Cardiac fibroblast (primary cell): Measurements from ENCODE around the gene RXYLT1.

Experiments used
- DNase-seq, 2 donors: peaks; one replicate each; pipeline versions ENCODE4 v3.0.0 to v3.0.0-alpha.2; 2010; ENCODE audit warnings: low read depth in 2 of 2
- H3K4me3 ChIP-seq, 2 donors: replicated peaks in 1 of 2; 1 replicate in 1 of 2; 2 replicates in 1 of 2; pipeline ENCODE4 v1.5.1; 2011; ENCODE audit warnings: low read depth in 2 of 2, low read length in 2 of 2, mild to moderate bottlenecking in 2 of 2, moderate library complexity in 1 of 2
- CTCF ChIP-seq: IDR thresholded peaks from one replicate; pipeline ENCODE4 v1.5.1; 2011; ENCODE audit warnings: low read depth, mild to moderate bottlenecking, low read length, inconsistent platforms

Gene RXYLT1

GRCh38 chr12:63787306-63787705 is 7.6 kb downstream of the RXYLT1 start:
- no peak for TF ChIP-seq CTCF
- DNase-seq, result peak in 1 of 2 donors; percentile 50
- H3K4me3 ChIP-seq, result no peak overlapping the region

- no peak for DNase-seq
- H3K4me3 ChIP-seq, result no peak overlapping the region
- TF ChIP-seq CTCF, result no peak
Observed at GRCh38 chr12:63790608-63790945, 10.9 kb downstream of the RXYLT1 start.

- H3K4me3 ChIP-seq, result no peak overlapping the region
- no peak for DNase-seq
- no peak for TF ChIP-seq CTCF
Observed at GRCh38 chr12:63792338-63792737, 12.6 kb downstream of the RXYLT1 start.

- no peak for TF ChIP-seq CTCF
- no peak for DNase-seq
- no peak overlapping the region for H3K4me3 ChIP-seq
Observed at GRCh38 chr12:63795032-63795687, 15.5 kb downstream of the RXYLT1 start.

- DNase-seq, result no peak
- TF ChIP-seq CTCF, result no peak
- H3K4me3 ChIP-seq, result no peak overlapping the region
Observed at GRCh38 chr12:63795944-63796343, 16.2 kb downstream of the RXYLT1 start.

- DNase-seq, result peak; percentile 42 to 55
- peak; percentile 46 for TF ChIP-seq CTCF
- no peak overlapping the region for H3K4me3 ChIP-seq
Observed at GRCh38 chr12:63802012-63802608, 22.4 kb downstream of the RXYLT1 start.

GRCh38 chr12:63804746-63805145 is 25.0 kb downstream of the RXYLT1 start:
- no peak overlapping the region for H3K4me3 ChIP-seq
- DNase-seq, result peak in 1 of 2 donors; percentile 29
- TF ChIP-seq CTCF, result no peak
